ENCODE results near the gene MTAP. TPM values are rescaled to one million over a fixed set of nuclear protein-coding genes. Genes with fewer than 3 reads are reported as not detected.

Gene MTAP
- total and polyA plus RNA-seq, 2 of the 13 experiments (the other 11 are each of a cell fraction or from before 2014, with no cell fraction given), result 16.7 to 51.2 TPM

DNA sequence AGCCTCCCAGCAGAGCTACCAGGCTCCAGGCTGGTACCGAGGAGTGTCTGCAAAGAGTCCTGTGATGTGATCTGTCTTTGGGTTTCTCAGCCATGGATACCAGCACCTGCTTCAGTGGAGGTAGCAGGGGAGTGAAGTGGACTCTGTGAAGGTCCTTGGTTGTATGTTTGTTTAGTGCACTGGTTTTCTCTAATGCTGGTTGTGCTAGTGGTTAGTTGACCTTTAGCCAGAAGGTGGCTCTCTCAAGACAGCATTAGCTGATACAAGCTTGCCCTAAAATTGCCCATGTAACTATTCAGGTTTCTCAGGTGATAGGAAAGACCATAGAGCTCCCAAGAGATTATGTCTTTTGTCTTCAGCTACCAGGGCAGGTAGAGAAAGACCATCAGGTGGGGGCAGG lies 87.2 kb downstream of the MTAP start:
- BruUV-seq (replicated peaks), result no TSS peak

GRCh38 chr9:21890696-21891095 lies 88.3 kb downstream of the MTAP start:
- in situ Hi-C loops (cut with HindIII; ENCODE audit: extremely low pct_ligation_motif_present, low pct_unique_long_range_greater_than_20kb), result no loop called here
- CTCF ChIA-PET (ENCODE audit: low intra/inter-chr PET ratio, low total read pairs), result no interaction called here
- no peaks in the 10 kb centered on the region for H3K79me2 ChIP-seq (ENCODE audit: insufficient read depth, low read length)
- TF ChIP-seq TFDP2 (CRISPR knock-in tag; IDR thresholded peaks at IDR 0.05) (no peak), TRIM22 (IDR thresholded peaks at IDR 0.05) (no peak), FOXP4 (CRISPR knock-in tag; IDR thresholded peaks at IDR 0.05) (no peak), HCFC1 (IDR thresholded peaks at IDR 0.05; ENCODE audit: low read depth, low read length) (no peak)
- TF ChIP-seq, protein P1, sequence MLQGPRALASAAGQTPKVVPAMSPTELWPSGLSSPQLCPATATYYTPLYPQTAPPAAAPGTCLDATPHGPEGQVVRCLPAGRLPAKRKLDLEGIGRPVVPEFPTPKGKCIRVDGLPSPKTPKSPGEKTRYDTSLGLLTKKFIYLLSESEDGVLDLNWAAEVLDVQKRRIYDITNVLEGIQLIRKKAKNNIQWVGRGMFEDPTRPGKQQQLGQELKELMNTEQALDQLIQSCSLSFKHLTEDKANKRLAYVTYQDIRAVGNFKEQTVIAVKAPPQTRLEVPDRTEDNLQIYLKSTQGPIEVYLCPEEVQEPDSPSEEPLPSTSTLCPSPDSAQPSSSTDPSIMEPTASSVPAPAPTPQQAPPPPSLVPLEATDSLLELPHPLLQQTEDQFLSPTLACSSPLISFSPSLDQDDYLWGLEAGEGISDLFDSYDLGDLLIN (CRISPR knock-in tag; IDR thresholded peaks at IDR 0.05; ENCODE audit: borderline replicate concordance), result no peak

More for the DNA sequence above, 87.2 kb downstream of the MTAP start:
- H3K9me3 ChIP-seq (ENCODE audit: low read length), result no peaks in the 10 kb centered on the region
- no peak overlapping the region for H3K9ac ChIP-seq (ENCODE audit: insufficient read depth, low read depth, low read length)
- no peak overlapping the region for H3K27ac ChIP-seq (ENCODE audit: extremely low read length, insufficient read depth, low read length)
- H3K27me3 ChIP-seq (ENCODE audit: control insufficient read depth in 1 of 2, insufficient read depth in 2 of 2, low read length in 2 of 2), result no peaks in the 10 kb centered on the region
- H4K20me1 ChIP-seq (ENCODE audit: insufficient read depth, low read length), result no peaks in the 10 kb centered on the region
- TF ChIP-seq CTCF (CRISPR knock-in tag; IDR thresholded peaks at IDR 0.05) (peak; percentile 42), HNF4A (CRISPR knock-in tag; IDR thresholded peaks at IDR 0.05) (peak; percentile 15; the same call in 1 of the 2 replicates), ZMYM4 (CRISPR knock-in tag; IDR thresholded peaks at IDR 0.05) (0 out of 2 replicates have a peak, but pooled peaks have one; percentile 17), SNRNP70 (IDR thresholded peaks at IDR 0.05; ENCODE audit: low read depth, low read length) (no peak)
- ATAC-seq, result peak; percentile 77
- no peaks in the 10 kb centered on the region for H3K79me2 ChIP-seq (ENCODE audit: insufficient read depth, low read length)
- peaks cover 0 to 13% of the 10 kb centered on the region in 2 experiments; a peak in 2 of 5 replicates for H3K36me3 ChIP-seq (replicated peaks in 1 of 2; ENCODE audit: control insufficient read depth in 1 of 2, insufficient read depth in 2 of 2, low read length in 2 of 2)
- no peak overlapping the region for H2AFZ ChIP-seq (ENCODE audit: low read length)
- in situ Hi-C loops (cut with HindIII; ENCODE audit: extremely low pct_ligation_motif_present, low pct_unique_long_range_greater_than_20kb) (no loop called here), intact Hi-C loops (cut with micrococcal nuclease; ENCODE audit: unreplicated experiment) (no loop called here)
- 90% methylated on average over 1 of the region's 1 CpG for WGBS (ENCODE audit: low lambda C conversion rate)
- CTCF ChIA-PET (ENCODE audit: low intra/inter-chr PET ratio, low total read pairs), result no interaction called here
- POLR2A ChIA-PET, result no interaction called here
- no peak for DNase-seq (ENCODE audit: low spot score)
- H3K4me1 ChIP-seq (ENCODE audit: insufficient read depth, low read length), result peaks cover 9% of the 10 kb centered on the region
- H3K4me3 ChIP-seq (replicated peaks in 1 of 3; ENCODE audit: insufficient read depth in 1 of 3, low read depth in 2 of 3, low read length in 3 of 3), result no peak overlapping the region
- no peak overlapping the region for H3K4me2 ChIP-seq (ENCODE audit: low read depth, low read length)
- no peak for FAIRE-seq

More at GRCh38 chr9:21890696-21891095, 88.3 kb downstream of the MTAP start:
- POLR2A ChIA-PET, result no interaction called here
- FAIRE-seq (no peak), DNase-seq (ENCODE audit: low spot score) (no peak), ATAC-seq (no peak)
- Histone ChIP-seq H3K4me2 (ENCODE audit: low read depth, low read length) (no peak overlapping the region), H2AFZ (ENCODE audit: low read length) (no peak overlapping the region), H4K20me1 (ENCODE audit: insufficient read depth, low read length) (no peaks in the 10 kb centered on the region), H3K4me1 (ENCODE audit: insufficient read depth, low read length) (peaks cover 9% of the 10 kb centered on the region), H3K9me3 (ENCODE audit: low read length) (no peaks in the 10 kb centered on the region), H3K27ac (ENCODE audit: extremely low read length, insufficient read depth, low read length) (no peak overlapping the region), H3K9ac (ENCODE audit: insufficient read depth, low read depth, low read length) (no peak overlapping the region), H3K36me3 (replicated peaks in 1 of 2; ENCODE audit: control insufficient read depth in 1 of 2, insufficient read depth in 2 of 2, low read length in 2 of 2) (peaks cover 0 to 13% of the 10 kb centered on the region in 2 experiments; a peak in 2 of 5 replicates), H3K27me3 (ENCODE audit: control insufficient read depth in 1 of 2, insufficient read depth in 2 of 2, low read length in 2 of 2) (no peaks in the 10 kb centered on the region), H3K4me3 (replicated peaks in 1 of 3; ENCODE audit: insufficient read depth in 1 of 3, low read depth in 2 of 3, low read length in 3 of 3) (no peak overlapping the region)
- WGBS (ENCODE audit: low lambda C conversion rate), result 88% methylated on average over 5 of the region's 5 CpGs
- intact Hi-C loops (cut with micrococcal nuclease; ENCODE audit: unreplicated experiment), result no loop called here
- no TSS peak for BruUV-seq (replicated peaks)
